ENCODE results near the gene P2RY2. TPM values are rescaled to one million over a fixed set of nuclear protein-coding genes. Genes with fewer than 3 reads are reported as not detected.

P2RY2 gene
- total RNA-seq, 1 donor from 2014 or later = not detected

- H3K4me3 Mint-ChIP-seq (ENCODE audit: unreplicated experiment) = no peak overlapping the region
- no peak for TF ChIP-seq CTCF (IDR thresholded peaks at IDR 0.05)
- no peak for DNase-seq (ENCODE audit: extremely low spot score, unreplicated experiment)
- H3K4me1 Mint-ChIP-seq (ENCODE audit: unreplicated experiment) = peaks cover 4% of the 10 kb centered on the region
- no peaks in the 10 kb centered on the region for H3K36me3 Mint-ChIP-seq (ENCODE audit: unreplicated experiment)
- H3K27ac Mint-ChIP-seq (ENCODE audit: unreplicated experiment) = no peak overlapping the region
- no peaks in the 10 kb centered on the region for H3K9me3 Mint-ChIP-seq (ENCODE audit: unreplicated experiment)
- no peaks in the 10 kb centered on the region for H3K27me3 Mint-ChIP-seq (ENCODE audit: unreplicated experiment)
These were observed 17.2 kb downstream of the P2RY2 start for GRCh38 chr11:73235236-73235786.

GRCh38 chr11:73236205-73236765 lies 18.2 kb downstream of the P2RY2 start:
- DNase-seq (ENCODE audit: extremely low spot score, unreplicated experiment) = no peak
- Mint-ChIP-seq H3K27me3 (ENCODE audit: unreplicated experiment) (no peaks in the 10 kb centered on the region), H3K4me3 (ENCODE audit: unreplicated experiment) (no peak overlapping the region), H3K27ac (ENCODE audit: unreplicated experiment) (no peak overlapping the region), H3K9me3 (ENCODE audit: unreplicated experiment) (no peaks in the 10 kb centered on the region), H3K4me1 (ENCODE audit: unreplicated experiment) (peaks cover 5% of the 10 kb centered on the region), H3K36me3 (ENCODE audit: unreplicated experiment) (no peaks in the 10 kb centered on the region)
- TF ChIP-seq CTCF (IDR thresholded peaks at IDR 0.05) = no peak

DNA sequence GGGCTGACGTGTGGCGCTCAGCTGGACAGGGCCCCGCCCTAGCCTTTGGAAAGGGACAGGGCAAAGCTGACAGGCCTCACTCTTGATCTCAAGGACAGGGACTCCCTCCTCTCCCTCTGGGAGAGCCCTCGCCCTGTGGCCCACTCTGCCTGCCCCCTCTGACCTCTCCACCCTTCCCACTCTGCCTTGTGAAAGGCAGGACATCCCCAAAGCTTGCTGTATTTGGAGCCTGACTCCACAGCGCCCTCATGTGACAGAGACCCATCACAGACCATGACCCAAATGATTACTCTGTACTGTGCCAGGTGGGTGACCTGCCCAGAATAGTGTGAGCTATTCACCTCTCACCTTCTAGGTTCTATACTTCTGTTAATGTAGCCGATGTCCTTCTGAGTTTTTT lies 18.8 kb downstream of the P2RY2 start:
- Mint-ChIP-seq H3K27ac (ENCODE audit: unreplicated experiment) (no peak overlapping the region), H3K27me3 (ENCODE audit: unreplicated experiment) (no peaks in the 10 kb centered on the region), H3K9me3 (ENCODE audit: unreplicated experiment) (no peaks in the 10 kb centered on the region), H3K4me3 (ENCODE audit: unreplicated experiment) (no peak overlapping the region), H3K4me1 (ENCODE audit: unreplicated experiment) (peaks cover 5% of the 10 kb centered on the region), H3K36me3 (ENCODE audit: unreplicated experiment) (no peaks in the 10 kb centered on the region)
- DNase-seq (ENCODE audit: extremely low spot score, unreplicated experiment) = no peak
- peak; percentile 49 for TF ChIP-seq CTCF (IDR thresholded peaks at IDR 0.05)

- Mint-ChIP-seq H3K9me3 (ENCODE audit: unreplicated experiment) (no peaks in the 10 kb centered on the region), H3K27ac (ENCODE audit: unreplicated experiment) (no peak overlapping the region), H3K4me3 (ENCODE audit: unreplicated experiment) (no peak overlapping the region), H3K27me3 (ENCODE audit: unreplicated experiment) (no peaks in the 10 kb centered on the region), H3K36me3 (ENCODE audit: unreplicated experiment) (no peaks in the 10 kb centered on the region), H3K4me1 (ENCODE audit: unreplicated experiment) (peaks cover 10% of the 10 kb centered on the region)
- no peak for DNase-seq (ENCODE audit: extremely low spot score, unreplicated experiment)
- TF ChIP-seq CTCF (IDR thresholded peaks at IDR 0.05) = no peak
These were observed 19.6 kb downstream of the P2RY2 start for GRCh38 chr11:73237471-73238290.

DNA sequence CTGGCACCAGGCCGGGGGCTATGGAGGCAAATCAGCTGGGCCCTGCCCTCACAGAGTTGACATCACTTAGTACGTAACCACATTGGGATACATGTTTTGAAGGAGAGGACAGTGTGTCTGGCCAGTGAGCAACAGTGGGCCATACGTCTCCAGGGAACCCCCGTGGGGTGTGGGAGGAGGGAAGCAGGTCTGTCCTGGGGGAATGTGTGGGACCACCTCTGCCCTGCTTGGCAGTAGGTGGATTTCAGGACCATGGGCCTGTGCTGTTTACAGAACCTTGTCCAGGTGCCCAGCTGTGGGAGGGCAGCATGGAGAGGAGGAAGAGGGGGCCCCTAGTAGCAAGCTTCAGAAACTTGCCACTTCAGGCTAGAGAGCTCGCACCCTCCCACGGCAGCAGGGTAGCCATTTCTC lies 21.0 kb downstream of the P2RY2 start:
- H3K4me1 Mint-ChIP-seq (ENCODE audit: unreplicated experiment) = peaks cover 11% of the 10 kb centered on the region
- no peak for DNase-seq (ENCODE audit: extremely low spot score, unreplicated experiment)
- H3K4me3 Mint-ChIP-seq (ENCODE audit: unreplicated experiment) = no peak overlapping the region
- TF ChIP-seq CTCF (IDR thresholded peaks at IDR 0.05) = no peak
- H3K36me3 Mint-ChIP-seq (ENCODE audit: unreplicated experiment) = no peaks in the 10 kb centered on the region
- no peaks in the 10 kb centered on the region for H3K27me3 Mint-ChIP-seq (ENCODE audit: unreplicated experiment)
- no peak overlapping the region for H3K27ac Mint-ChIP-seq (ENCODE audit: unreplicated experiment)
- H3K9me3 Mint-ChIP-seq (ENCODE audit: unreplicated experiment) = no peaks in the 10 kb centered on the region

Measured in osteocyte (in vitro differentiated cells).